MM.1S (cell line): Measurements from ENCODE around the gene PCTP.

Experiments used
- DNase-seq: peaks from one replicate; pipeline ENCODE4 v3.0.0-alpha.2; 2015
- H2AFZ ChIP-seq: fragments of 300-600 bp; sonication (generic); 2 replicates; pipeline ENCODE4 v1.6.0; 2016; ENCODE audit warnings: antibody characterized with exemption, low read length
- H3F3A ChIP-seq: fragments of 300-600 bp; sonication (generic); 2 replicates; pipeline ENCODE4 v1.6.1; 2016; ENCODE audit warnings: mild to moderate bottlenecking, antibody characterized with exemption, low read length, moderate library complexity, mixed read lengths; ENCODE audit not compliant: insufficient read depth
- H3K27ac ChIP-seq: fragments of 300-600 bp; sonication (generic); 2 replicates; pipeline ENCODE4 v1.5.1; 2016; ENCODE audit warnings: mild to moderate bottlenecking, low read length
- H3K27me3 ChIP-seq: fragments of 300-600 bp; sonication (generic); replicated peaks from 2 replicates; pipeline ENCODE4 v1.6.0; 2016; ENCODE audit warnings: low read length; ENCODE audit not compliant: insufficient read depth
- H3K36me3 ChIP-seq: fragments of 300-600 bp; sonication (generic); replicated peaks from 2 replicates; pipeline ENCODE4 v1.6.1; 2016; ENCODE audit warnings: mild to moderate bottlenecking, low read length, mixed read lengths; ENCODE audit not compliant: insufficient read depth
- H3K4me1 ChIP-seq: fragments of 300-600 bp; sonication (generic); 2 replicates; pipeline ENCODE4 v1.6.1; 2016; ENCODE audit warnings: low read length, mixed read lengths
- H3K4me2 ChIP-seq: fragments of 300-600 bp; sonication (generic); 2 replicates; pipeline ENCODE4 v1.6.0; 2016; ENCODE audit warnings: low read depth, low read length
- H3K4me3 ChIP-seq: fragments of 300-600 bp; sonication (generic); 2 replicates; pipeline ENCODE4 v1.5.1; 2016; ENCODE audit warnings: low read length, mixed read lengths
- H3K79me2 ChIP-seq: fragments of 300-600 bp; sonication (generic); 2 replicates; pipeline ENCODE4 v1.6.1; 2016; ENCODE audit warnings: mixed run types, low read length, mixed read lengths
- H3K9ac ChIP-seq: fragments of 300-600 bp; sonication (generic); 2 replicates; pipeline ENCODE4 v1.6.1; 2016; ENCODE audit warnings: low read length, mixed read lengths
- H3K9me2 ChIP-seq: fragments of 300-600 bp; sonication (generic); replicated peaks from 2 replicates; pipeline ENCODE4 v1.6.1; 2016; ENCODE audit warnings: mild to moderate bottlenecking, low read length, mixed read lengths; ENCODE audit not compliant: insufficient read depth
- H3K9me3 ChIP-seq: fragments of 300-600 bp; sonication (generic); replicated peaks from 2 replicates; pipeline ENCODE4 v1.6.1; 2016; ENCODE audit warnings: mild to moderate bottlenecking, low read length, mixed read lengths; ENCODE audit not compliant: insufficient read depth
- H4K20me1 ChIP-seq: fragments of 300-600 bp; sonication (generic); 2 replicates; pipeline ENCODE4 v1.6.1; 2016; ENCODE audit warnings: mild to moderate bottlenecking, low read length, moderate library complexity, mixed read lengths; ENCODE audit not compliant: insufficient read depth
- EZH2 ChIP-seq: fragments of 300-600 bp; sonication (generic); optimal IDR thresholded peaks from 2 replicates; pipeline ENCODE3; 2017; ENCODE audit warnings: low read depth, mild to moderate bottlenecking, antibody characterized with exemption, low read length, mixed read lengths
- EZH2phosphoT487 ChIP-seq: fragments of 300-600 bp; sonication (generic); IDR thresholded peaks from 2 replicates; pipeline ENCODE4 v1.6.1; 2018; ENCODE audit warnings: antibody characterized with exemption, low read length
- TF ChIP-seq, protein P1 (sequence below): fragments of 300-600 bp; sonication (generic); IDR thresholded peaks from 2 replicates; pipeline ENCODE4 v1.5.1; 2016; ENCODE audit warnings: antibody characterized with exemption, low read length, mixed read lengths

The PCTP gene

GRCh38 chr17:55729484-55729883 is 21.4 kb upstream of the PCTP start:
- Histone ChIP-seq H3K79me2 (no peaks in the 10 kb centered on the region), H2AFZ (no peak overlapping the region), H3K27ac (no peak overlapping the region), H3F3A (no peaks in the 10 kb centered on the region), H3K9me3 (no peaks in the 10 kb centered on the region), H4K20me1 (no peaks in the 10 kb centered on the region), H3K9me2 (no peaks in the 10 kb centered on the region), H3K4me2 (no peak overlapping the region), H3K9ac (no peak overlapping the region), H3K4me1 (no peaks in the 10 kb centered on the region), H3K36me3 (no peaks in the 10 kb centered on the region), H3K4me3 (no peak overlapping the region), H3K27me3 (no peaks in the 10 kb centered on the region)
- TF ChIP-seq EZH2phosphoT487 (no peak), EZH2 (no peak)
- TF ChIP-seq, protein P1, sequence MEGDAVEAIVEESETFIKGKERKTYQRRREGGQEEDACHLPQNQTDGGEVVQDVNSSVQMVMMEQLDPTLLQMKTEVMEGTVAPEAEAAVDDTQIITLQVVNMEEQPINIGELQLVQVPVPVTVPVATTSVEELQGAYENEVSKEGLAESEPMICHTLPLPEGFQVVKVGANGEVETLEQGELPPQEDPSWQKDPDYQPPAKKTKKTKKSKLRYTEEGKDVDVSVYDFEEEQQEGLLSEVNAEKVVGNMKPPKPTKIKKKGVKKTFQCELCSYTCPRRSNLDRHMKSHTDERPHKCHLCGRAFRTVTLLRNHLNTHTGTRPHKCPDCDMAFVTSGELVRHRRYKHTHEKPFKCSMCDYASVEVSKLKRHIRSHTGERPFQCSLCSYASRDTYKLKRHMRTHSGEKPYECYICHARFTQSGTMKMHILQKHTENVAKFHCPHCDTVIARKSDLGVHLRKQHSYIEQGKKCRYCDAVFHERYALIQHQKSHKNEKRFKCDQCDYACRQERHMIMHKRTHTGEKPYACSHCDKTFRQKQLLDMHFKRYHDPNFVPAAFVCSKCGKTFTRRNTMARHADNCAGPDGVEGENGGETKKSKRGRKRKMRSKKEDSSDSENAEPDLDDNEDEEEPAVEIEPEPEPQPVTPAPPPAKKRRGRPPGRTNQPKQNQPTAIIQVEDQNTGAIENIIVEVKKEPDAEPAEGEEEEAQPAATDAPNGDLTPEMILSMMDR: no peak
- no peak for DNase-seq

DNA sequence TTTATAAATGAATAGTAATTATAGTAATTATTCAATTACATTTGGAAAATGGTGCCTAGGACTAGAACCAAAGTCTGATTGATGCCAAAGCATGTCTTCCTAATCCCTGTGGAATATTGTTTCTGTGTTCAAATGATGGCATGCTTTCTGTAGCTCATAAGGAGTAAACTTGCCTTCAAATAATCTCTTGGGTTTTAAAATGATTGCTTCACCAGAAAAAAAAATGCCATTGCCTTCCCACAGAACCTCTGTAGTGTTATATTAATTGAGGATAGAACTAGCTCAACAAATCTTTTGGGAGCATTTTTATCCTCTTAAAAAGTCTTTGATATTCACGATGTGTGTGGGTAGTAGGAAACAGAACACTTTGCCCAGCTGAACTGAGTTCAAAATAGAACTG is 20.5 kb upstream of the PCTP start:
- H3K27ac ChIP-seq: no peak overlapping the region
- no peaks in the 10 kb centered on the region for H3K4me1 ChIP-seq

GRCh38 chr17:55730808-55731207 is 20.0 kb upstream of the PCTP start:
- H3K4me1 ChIP-seq: no peaks in the 10 kb centered on the region
- no peaks in the 10 kb centered on the region for H3K9me3 ChIP-seq
- no peaks in the 10 kb centered on the region for H3K79me2 ChIP-seq
- H3K9me2 ChIP-seq: no peaks in the 10 kb centered on the region
- no peak overlapping the region for H3K9ac ChIP-seq
- H3K4me3 ChIP-seq: no peak overlapping the region
- no peaks in the 10 kb centered on the region for H4K20me1 ChIP-seq
- H3K36me3 ChIP-seq: no peaks in the 10 kb centered on the region
- no peaks in the 10 kb centered on the region for H3K27me3 ChIP-seq
- H3K27ac ChIP-seq: no peak overlapping the region
- DNase-seq: no peak
- TF ChIP-seq EZH2 (no peak), EZH2phosphoT487 (no peak)
- TF ChIP-seq, protein P1: no peak
- H2AFZ ChIP-seq: no peak overlapping the region
- H3F3A ChIP-seq: no peaks in the 10 kb centered on the region
- no peak overlapping the region for H3K4me2 ChIP-seq

More for the DNA sequence above, 20.5 kb upstream of the PCTP start:
- no peak overlapping the region for H3K9ac ChIP-seq
- H3K9me3 ChIP-seq: no peaks in the 10 kb centered on the region
- no peak for DNase-seq
- no peaks in the 10 kb centered on the region for H3F3A ChIP-seq
- H3K4me2 ChIP-seq: no peak overlapping the region
- no peak overlapping the region for H3K4me3 ChIP-seq
- H3K79me2 ChIP-seq: no peaks in the 10 kb centered on the region
- no peaks in the 10 kb centered on the region for H4K20me1 ChIP-seq
- no peak overlapping the region for H2AFZ ChIP-seq
- H3K27me3 ChIP-seq: no peaks in the 10 kb centered on the region
- TF ChIP-seq EZH2phosphoT487 (no peak), EZH2 (no peak)
- TF ChIP-seq, protein P1: no peak
- H3K9me2 ChIP-seq: no peaks in the 10 kb centered on the region
- no peaks in the 10 kb centered on the region for H3K36me3 ChIP-seq
